HG03521 (cell line): Measurements from ENCODE around the gene STMN1.
A peak's percentile ranks its signal among the peaks of the same experiment; 100 is the strongest.

ENCODE experiments used
- ATAC-seq: cut with Tn5 transposase; IDR thresholded peaks from one replicate; pipeline ENCODE4 v1.9.1; 2021; ENCODE audit warnings: mild to moderate bottlenecking, moderate library complexity; ENCODE audit not compliant: unreplicated experiment

Gene STMN1

DNA sequence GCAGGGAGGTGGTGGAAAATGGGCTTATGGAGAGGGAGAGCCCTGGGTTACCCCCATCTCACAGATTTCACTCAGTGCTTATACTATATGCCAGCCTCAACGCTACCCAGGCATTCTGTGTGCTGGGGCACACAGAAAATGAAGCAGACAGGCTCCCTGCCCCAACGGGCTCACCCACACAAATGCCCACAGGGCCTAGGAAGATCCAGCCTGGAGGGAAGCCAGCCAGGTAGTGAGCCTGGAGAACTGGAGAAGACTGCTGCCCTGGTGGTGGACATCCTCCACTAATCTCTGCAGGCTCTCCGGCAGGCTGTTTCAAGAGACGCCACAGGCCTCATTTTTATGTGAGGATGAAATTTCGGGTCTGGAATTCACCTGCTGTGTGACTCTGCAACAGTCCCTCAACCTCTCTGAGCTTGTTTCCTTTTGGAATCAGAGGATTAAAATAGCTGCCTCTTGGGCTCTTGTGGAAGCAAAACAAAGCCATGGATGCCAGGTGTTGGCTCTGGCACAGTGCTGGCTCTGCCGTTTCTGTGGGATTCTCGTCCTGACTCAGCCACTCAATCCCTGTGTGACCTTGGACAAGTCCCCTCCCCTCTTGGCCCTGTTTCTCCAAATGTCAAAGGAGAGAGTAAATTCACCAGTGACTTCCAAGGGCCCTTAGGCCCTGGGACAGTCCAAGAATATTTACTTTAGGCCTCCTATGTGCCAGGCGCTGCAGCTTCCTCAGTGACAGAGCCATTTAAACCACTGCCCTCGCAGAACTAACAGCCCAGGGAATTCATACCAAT lies 34.3 kb downstream of the STMN1 start:
- no peak for ATAC-seq

DNA sequence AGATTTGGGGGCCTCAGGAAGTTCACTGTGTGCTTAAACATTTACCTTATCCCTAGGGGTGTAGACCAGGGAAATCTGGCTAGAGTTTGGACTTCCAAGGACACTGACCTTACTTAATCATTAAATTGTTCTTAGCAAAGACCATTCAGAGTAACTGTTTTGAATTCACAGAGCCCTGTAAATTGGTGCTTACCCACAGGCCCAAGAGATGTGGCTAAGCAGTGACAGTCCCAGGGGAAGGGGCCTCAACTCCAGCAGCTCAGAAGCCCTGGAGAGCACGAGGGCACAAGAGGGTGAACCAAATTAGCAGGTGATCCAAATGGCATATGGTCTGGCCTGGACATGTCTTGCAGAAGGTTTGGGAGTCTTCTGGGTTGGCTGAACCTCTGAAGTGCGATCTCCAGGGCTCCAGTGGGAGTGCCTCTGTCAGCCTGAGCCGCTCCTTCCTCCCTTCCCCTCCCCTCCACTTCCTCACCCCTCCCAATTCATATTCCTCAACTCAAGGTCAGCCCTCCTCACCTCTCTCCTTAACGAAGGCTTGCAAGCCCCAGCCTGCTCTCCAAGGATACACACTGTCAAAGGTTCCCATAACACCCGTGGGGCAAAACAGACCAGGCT lies 35.0 kb downstream of the STMN1 start:
- no peak for ATAC-seq

DNA sequence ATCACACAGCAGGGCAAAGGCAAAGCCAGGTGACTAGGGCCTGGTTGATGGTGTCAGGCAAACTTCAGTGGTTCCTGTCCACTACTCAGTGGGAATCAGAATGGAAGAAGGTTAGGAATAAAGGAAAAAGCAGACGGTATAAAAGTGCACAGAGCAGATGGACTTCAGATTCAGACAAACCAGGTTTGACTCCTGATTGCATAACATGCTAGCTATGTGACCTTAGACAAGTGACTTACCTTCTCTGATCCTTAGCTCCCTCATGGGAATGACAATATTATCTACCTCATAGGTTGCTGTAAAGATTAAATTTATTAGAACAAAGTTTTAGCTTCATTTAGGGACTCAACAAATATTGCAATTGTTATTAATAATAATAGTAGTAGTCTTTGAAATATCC lies 35.6 kb downstream of the STMN1 start:
- no peak for ATAC-seq

DNA sequence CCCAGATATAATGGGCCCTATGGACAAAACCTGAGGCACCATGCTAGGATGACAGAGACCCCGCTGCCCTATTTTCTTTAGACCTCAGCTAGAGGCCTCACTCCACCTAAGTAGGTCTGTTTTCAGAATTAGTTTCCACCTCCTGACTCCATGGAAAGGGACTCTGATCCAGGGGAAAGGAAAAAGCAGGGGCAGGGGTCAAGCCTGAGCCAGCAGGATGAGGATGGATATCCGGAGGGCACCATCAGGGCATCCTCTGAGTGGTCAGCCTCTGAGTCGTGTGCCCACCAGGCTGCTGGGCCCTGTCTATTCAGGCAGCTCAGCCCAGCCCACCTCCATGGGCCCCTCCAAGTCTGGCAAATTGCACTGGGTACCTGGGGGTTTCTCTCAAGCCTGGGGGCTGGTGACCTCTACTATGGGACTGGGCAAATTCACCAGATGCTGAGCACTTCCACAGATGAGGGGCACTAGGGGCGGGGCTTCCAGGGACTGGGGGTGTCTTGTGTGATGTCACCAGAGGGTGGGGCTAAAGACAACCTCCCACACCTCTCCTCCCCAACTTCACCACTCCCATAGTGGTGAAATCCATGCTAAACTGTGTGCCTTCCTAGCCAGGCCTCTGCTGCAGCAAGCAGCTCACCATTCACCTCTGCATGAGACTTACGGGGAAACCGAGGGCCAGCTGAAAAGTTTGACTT lies 36.2 kb downstream of the STMN1 start:
- ATAC-seq, result no peak

DNA sequence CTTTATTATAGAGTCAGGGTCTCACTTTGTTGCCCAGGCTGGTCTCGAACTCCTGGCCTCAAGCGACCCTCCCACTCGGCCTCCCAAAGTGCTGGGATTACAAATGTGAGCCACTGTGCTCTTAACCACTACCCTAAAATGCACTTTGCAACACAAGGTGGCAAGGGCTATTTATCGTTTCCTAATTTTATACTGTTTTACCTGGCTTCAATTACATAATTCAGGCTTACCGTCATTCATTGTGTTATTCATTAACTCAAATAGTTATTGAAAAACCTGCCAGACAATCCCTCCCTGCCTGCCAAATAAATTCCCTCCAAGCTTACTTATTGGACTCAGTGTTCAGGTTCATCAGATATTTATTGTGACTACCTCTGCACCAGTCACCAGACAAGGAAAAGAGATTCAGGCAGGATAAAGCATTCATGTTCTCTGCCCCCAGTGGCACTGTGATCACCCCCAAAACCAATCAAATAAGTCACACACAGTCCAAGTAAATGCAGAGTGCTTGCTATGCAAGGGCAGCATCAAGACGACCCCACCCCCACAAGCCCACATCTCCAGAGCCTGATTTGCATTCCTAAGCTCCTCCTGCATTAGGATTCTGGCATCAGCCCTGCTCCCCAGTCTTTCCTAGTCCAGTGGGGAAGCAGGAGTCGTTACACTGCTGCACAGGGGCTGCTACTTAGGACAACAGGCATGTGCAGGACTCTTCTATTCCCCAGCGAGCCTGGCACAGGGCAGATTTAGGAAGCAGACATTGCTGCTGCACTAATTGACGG lies 38.8 kb downstream of the STMN1 start:
- ATAC-seq, result no peak

DNA sequence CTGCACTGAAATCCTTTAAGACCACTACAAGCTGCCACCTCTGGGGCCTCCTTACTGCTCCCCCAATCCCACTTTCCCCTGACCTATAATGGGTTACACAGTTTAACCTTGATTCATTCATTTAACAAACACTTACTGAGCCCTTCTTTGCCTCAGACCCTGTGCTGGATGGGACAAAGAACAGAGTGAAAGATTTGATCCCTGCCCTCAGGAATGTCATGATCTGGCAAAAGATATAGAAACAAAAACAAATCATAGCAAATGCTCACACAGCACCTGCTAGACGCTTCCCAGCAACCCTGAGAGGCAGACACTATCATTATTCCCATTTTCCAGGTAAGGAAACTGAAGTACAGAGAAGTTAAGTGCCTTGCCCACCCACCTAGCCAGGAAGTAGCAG lies 39.9 kb downstream of the STMN1 start:
- ATAC-seq, result no peak

DNA sequence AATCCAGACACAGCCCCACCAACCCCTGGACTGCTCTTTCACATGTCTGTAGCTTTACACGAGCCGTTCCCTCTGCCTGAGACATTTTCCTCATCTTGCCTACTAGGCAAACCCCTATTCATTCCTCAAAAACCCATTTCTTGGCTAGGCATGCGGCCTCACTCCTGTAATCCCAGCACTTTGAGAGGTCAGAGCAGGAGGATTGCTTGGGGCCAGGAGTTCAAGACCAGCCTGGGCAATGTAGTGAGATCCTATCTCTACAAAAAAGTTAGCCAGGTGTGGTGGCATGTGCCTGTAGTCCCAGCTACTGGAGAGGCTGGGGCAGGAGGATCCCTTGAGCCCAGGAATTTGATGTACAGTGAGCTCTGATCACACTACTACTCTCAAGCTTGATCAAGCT lies 41.8 kb downstream of the STMN1 start:
- no peak for ATAC-seq

DNA sequence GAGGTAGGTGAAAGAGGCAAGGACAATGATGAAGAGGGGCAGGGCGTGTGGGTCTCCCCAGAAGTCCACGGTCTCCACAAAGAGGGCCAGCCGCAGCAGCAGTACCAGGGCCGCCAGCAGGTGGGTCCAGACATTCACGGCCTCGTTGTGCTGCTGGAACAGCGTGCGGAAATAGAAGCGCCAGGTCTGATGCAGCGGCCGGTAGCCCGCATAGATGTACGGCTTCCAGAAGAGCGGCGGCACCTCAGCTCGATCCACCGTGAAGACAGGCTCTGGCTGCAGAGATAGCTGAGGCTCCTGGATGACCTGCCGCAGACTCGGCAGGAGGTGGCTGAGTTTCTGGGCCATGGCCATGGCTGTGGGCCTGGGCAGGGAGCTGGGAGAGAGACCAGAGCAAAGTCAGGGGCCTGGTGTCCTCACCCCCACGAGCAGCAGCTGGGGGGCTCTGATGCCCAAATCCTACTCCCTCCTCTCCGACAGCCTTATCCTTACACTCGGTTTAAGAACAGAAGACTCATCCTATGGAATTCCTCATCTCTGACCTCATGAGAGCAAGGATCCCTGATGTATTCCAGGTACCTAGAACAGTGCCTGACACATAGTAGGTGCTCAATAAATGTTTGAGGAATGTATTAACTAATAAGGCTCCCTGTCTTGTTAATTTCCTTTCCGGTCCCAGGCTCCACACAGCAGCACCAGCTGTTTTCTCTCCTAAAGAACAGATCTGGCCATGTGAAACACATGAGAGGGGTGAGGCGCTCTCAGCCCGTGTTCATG lies 42.5 kb downstream of the STMN1 start:
- no peak for ATAC-seq

DNA sequence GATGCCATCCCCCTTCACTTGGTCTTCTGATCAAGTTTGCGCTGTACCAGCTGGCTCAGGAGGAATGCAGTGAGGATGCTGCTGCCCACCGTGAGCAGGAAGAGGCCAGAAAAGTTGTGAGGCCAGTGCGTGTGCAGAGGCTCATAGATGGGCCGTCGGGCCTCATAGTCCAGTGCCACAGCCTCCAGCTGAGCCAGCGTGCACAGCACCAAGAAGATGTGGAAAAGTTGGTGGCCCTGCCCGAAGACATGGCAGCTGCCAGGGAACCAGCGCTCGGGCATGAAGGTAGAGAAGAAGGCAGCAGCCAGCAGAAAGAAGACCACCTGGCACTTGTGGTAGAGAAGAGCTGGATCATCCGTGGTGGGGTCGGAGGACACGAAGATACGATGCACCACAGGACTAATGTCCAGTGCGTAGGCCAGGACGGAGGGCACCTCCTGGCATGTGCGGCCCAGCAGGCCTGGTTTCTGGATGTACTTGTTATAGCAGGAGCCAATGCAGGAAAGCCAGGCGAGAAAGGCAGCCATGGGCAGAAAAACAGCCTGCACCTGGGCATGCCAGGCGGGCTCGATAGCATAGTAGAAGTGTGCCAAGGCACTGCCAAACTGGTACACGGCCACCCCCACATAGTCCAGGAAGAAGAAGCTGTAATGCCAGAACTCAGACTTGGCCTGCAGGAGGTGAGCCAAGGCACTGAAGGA lies 43.3 kb downstream of the STMN1 start:
- ATAC-seq, result no peak

DNA sequence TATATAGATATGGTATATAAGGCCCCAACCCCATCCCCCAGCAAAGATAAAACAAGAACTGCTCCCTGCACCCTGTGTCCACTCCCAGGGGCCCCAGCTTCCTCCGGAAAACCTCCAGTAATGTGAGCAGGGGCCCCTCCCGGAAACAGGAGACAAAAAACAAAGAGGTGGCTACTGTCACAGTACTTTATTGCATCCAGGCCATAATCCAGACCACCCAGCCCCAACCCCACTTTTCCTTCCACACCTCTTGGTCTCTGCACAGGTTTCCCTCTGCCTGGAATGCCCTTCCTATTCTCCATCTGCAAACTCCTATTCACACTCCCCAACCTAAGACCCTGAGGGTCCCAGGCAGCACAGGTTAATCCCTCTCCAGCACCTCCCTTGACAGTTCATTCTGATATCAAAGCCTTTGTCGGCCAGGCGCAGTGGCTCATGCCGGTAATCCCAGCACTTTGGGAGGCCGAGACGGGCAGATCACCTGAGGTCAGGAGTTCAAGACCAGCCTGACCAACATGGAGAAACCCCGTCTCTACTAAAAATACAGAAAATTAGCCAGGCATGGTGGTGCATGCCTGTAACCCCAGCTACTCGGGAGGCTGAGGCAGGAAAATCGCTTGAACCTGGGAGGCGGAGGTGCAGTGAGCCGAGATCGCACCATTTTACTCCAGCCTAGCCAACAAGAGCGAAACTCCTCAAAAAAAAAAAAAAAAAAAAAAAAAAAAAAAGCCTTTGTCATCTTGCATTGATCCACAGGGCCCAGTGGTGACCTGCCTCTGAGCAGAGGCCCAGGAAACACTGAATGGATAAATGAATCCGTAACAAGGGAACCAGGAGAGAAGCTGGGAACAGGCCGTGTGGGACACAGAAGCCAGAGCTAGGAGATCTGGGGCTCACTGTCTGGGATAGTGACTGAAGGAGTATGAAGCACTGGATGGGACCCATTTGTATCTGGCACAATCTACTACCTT lies 44.6 kb downstream of the STMN1 start:
- ATAC-seq, result no peak

DNA sequence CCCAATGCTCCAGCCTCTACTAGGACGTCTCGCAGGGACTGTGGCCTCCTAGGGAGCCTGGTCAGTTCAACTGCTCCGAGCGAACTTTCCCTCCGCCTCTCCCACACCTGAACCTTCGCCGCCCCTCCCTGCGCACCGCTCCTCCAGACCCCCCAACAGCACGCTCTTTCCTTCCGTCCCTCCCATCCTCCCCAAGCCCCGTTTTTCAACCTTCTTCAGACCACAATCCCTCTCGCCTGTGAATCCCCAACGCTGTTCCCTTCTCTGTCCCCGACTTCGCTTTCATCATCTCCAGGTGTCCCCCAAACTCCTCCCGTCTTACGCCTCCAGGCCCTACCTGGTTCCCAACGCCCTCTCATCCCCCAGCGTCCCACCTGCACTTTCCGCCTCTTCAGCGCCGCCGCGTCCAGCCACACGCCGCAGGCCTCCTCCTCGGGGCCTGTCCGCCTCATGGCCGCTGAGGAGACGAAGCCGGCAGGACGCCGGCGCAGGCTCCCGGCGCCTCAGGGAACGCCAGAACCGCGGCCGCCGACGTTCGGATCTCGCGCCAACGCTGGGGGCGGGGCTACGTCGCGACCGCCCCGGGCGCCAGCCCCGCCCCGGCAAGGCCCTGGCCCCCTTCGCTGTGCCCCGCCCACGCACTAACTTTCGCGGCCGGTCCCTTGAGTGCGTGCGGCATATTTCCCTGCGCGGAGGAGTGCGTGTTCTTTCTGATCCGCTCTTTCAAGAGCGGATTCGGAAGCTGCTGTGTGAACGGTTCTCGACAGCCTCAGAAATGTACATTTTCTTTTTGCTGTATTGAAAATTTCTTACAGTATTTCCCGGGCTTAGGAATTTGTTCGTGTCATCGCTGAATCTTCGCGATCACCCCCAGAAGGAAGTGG lies 47.1 kb downstream of the STMN1 start, which contains the start of gene AUNIP:
TSS of gene AUNIP (minus strand) at position 552 of the 884 bp plus-strand sequence. CDS start at position 452, 100 bp downstream.
- ATAC-seq, result peak; percentile 94

DNA sequence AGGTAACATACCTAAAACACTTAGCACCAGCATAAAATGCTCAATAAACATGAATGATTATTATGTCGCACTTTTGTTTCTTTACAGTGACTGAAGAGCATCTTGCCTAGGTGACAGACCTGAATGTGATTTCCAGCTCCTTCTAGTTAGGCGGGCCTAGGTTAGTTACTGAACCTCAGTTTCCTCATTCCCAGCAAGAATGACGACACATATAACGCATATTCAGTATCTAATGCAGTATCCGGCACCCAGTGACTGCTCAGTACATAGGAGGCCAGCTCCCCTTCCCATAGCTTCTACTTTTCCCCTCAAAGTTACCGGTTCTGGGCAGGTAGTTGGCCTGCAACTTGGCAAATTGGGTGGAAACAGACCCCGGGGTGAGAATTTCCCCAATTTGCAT lies 47.7 kb downstream of the STMN1 start:
- no peak for ATAC-seq

DNA sequence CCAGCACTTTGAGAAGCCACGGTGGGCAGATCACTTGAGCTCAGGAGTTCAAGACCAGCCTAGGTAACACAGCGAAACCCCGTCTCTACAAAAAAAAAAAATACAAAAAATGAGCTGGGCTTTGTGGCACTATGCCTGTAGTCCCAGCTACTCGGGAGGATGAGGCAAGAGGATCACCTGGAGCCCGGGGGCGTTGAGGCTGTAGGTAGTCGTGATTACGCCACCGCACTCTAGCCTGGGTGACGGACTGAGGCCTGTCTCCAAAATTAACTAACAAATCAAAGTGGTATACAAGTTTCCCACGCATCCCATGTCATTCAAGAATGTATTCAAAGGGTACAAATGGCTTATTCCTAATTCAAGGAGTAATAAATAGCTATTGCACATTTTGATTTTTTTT lies 49.4 kb downstream of the STMN1 start:
- ATAC-seq, result no peak

DNA sequence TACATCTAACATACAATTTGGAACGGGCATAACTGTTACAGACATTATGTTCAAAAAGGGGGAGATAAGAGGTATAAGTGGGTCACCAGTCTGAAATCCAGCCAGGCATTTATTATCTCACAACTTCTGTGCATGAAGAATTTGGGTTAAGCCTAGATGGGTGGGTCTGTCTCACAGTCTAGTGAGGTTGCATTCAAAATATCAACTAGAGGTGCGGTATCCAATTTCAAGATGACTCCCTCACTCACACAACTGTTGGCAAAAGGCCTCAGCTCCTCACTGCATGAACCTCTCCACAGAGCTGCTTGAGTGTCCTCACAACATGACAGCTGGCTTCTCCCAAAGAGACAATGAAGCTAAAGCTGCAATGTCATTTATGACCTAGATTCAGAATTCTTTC lies 51.7 kb downstream of the STMN1 start:
- no peak for ATAC-seq
